NCI-H345 treated with DMSO at 0.1 percent for 48 hours (cell line): ENCODE measurements around the gene ANTXR1.

Experiments
- DNase-seq: peaks from one replicate; lab custom pipeline; 2025; ENCODE audit not compliant: unreplicated experiment; lab: John Stamatoyannopoulos, UW

Gene ANTXR1

DNA sequence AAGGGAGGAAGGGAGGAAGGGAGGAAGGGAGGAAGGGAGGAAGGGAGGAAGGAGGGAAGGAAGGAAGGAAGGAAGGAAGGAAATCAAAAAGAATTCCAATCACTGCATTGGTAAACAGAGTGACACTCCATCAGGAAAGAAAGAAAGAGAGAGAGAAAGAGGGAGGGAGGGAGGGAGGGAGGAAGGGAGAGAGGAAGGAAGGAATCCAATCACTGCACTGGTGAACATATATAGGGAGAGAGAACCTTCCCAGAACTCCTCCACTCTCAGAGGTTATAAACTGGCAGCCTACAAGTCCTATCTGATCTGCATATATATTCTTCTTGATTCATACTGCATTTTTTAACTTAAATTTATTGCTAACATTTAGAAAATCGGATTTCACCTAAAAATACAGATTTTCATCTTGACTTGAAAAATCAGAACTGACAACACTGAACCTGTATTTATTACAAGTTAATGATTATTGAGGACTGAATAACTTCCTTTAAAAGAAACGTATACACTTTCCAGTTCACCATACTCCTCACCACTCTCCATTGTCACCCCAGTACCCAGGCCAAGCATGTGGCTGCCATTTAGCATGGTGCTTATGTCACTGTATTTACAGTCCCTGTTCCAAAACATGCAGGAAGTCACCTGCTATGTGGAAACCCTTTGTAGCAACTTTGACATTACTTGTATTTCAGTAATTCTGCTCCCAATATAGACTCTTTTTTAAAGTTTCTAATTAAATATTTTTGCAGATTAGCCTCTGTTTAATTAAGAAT lies 83.5 kb downstream of the ANTXR1 start:
- no peak for DNase-seq

DNA sequence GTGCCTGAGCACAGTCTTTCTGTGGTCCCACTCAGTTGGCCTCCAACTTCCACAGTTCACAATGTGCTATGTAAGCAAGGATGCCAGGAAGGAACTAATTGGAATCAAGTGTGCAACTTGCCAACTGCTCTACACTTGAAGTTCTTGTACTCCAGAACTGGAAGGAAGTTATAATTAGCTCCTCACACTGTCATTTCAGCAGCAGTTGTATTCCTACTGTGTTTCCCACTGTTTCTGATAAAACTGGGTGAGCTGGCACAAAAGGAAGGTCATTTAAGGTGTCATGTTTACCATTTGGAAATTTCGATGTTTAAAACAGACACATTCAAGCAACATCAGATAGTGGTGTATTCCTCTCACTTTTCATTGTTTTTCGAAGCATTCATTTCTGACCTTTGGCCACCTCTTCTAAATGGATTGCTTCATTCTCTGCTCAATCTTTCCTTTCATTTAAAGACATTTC lies 84.2 kb downstream of the ANTXR1 start:
- no peak for DNase-seq

DNA sequence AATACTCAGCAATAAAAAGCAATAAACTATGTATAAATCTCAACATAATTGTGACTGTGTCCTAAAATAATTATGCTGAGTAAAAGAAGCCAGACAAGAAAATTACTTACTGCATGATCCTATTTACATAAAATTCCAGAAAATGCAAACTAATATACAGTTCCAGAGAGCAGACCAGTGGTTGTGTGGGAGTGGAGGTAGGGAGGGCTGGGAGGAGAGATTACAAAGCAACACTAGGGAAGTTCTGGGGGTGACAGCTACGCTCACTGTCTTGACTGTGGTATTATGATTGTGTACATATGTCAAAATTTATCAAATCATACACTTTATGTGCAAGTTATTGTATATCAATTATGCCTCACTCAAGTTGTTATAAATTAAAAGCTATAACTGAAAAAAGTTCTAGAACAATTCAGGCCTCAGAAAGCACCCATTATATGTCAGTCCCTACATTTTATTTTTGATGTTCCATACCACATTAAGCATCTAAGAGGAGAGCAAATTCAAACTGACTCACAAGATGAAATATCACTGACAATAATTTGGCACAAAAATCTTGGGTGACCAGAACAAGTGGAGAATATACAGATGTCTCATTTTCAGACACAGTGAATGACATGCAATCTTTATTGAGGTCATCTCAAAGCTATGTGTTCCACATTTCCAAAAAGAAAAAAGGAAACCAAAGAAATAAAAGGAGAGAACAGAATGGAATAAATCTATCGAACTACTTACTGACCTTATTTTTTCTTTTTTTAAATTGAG lies 85.1 kb downstream of the ANTXR1 start:
- no peak for DNase-seq

DNA sequence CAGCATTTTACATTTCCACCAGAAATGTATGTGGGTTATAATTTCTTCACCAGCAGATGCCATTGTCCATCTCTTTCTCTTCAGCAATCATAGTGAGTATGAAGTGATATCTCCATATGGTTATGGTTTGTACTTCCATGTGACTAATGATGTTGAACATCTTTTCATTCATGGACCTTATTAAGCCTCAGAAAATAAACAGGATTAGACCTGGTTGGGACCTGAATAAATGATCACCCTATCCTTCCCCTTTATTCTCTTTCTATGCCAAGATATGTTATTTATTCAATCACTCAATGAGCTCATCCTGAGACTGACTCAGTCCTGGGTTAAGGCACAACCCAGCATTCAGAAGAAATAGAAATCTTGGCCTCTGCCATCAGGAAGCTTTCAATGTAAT lies 86.6 kb downstream of the ANTXR1 start:
- DNase-seq: no peak

DNA sequence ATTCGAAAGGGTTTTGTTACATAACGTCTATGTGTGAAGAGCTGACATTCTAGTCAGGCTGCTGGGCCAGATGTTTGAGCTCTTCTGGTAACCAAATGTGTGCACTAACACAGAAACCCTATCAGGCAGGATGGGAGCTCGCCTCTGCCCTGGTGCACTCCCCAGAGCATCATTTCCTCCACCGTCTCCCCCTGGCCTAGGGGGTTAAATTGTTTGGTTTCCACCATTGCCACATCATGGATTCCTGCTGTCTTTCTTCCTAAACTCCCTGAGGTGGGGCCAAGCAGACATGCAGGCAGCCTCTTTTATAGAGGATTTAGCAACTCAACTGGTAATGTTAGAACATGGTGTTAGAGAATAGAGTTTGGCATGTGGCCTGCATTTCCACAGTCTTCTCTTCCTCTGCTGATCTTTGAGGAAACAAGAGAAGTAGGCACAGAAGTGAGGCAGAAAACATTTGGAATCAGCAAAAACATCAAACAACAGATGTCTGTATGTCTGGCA lies 87.3 kb downstream of the ANTXR1 start:
- DNase-seq: no peak

DNA sequence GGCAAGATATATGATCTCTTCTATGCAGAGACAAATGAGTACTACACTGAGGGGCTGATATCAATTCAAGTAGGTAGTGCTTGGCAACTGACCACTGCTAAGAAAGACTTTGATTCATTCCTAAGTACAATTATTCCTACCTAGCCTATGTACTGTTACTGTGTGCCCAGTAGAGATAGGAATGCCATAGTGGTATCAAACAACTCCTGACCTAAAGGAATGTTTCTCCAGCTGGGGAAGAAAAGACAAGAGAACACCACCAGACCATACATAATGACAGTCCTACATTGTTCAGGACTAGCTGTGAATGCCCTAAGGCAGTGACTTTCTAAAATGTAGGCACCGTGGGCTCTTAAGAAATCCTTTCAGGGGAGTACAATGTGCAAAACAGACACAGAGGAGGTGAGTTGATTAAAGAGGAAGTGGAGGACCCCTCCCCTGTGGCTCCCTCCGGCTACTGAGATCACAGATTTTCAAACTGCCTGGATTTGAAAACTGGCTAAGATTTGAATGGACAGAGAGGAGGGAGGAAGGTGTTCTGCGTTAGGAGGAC lies 89.1 kb downstream of the ANTXR1 start:
- no peak for DNase-seq

DNA sequence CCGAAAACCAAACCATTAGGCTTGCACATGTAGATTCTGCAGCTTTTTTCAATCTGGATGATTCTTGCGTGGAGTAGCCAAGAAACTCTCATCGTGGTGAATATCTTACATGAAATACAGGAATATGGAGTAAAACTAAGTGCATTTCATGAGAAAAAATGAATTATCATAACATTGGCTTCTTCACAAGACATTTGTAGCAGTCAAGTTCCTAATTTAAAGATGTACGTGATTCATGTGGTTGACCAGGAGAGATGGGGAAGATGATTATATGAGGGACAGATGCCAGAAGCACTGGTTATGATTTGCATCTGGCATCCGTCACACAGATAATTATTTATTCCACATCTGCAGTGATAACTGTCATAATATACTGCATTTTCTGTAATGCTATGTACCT lies 90.4 kb downstream of the ANTXR1 start:
- no peak for DNase-seq

DNA sequence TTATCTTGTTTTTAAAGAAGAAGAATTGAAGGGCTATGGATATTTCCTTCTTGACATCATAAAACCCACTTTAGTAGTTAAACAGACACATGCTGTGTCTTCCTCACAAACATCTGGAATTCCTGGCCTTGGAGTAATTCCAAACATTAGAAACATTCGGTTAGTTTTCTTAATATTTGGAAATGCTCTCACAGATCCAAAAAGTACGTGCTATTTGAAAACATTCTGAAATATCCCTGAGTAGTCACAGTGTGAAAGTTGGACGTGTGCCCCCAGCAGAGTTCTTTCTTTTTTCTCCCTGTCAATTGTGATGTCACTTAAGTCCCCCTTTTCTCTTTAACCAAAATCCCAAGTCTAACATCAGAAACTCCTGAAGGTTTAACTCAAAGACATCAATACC lies 91.3 kb downstream of the ANTXR1 start:
- no peak for DNase-seq

DNA sequence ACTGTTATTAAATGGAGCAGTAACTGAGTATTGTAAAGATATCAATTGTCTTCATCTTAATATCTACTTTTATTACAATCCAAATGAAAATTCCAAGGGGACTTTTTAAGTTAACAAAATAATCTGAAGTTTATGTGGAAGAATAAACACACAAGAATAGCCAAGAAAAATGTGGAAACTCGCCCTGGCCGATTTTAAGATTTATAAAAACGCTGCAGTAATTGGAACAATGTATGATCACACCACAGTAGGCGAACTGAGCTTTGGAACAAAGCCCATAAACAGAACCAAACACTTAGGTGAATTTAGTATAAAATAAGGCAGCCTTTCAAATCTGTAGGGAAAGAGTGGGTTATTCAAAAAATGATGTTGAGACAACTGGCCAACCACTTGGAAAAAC lies 96.3 kb downstream of the ANTXR1 start:
- DNase-seq: no peak

DNA sequence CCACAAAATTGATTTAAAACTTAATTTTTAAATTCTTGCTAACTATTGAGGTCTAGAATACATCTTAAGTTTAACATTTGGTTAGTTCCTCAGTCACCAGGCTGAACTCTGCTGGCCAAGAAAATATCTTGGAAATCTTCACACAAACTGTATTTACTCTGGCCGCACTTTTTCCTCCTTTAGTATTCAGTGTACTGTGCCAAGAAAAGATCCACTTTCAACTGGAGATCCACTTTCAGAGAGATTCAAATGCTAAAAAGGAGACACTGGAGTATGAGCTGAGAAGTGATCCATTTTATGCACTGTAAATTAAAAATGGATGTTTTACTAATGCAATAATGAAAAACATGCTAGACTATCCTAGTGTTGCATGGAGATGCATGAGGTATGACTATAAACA lies 98.1 kb downstream of the ANTXR1 start:
- DNase-seq: no peak

DNA sequence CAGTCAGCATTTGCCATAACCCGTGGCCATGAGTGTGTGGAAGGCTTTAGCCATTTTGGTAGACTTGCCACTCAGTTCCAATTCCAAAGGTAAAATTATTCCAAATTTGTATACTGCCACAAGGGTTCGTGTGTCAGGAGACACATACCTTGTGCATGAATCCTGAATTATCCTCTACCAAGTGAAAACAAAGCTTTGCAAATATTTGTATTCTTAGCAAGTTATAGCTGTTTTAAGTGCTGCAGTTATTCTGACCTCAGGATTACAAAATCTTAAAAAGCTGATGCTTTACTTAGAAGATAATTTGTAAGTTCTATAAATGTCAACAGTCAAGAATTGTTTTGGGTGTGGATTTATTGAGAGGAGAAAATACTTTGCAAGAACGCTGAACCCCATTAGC lies 100.6 kb downstream of the ANTXR1 start:
- no peak for DNase-seq

DNA sequence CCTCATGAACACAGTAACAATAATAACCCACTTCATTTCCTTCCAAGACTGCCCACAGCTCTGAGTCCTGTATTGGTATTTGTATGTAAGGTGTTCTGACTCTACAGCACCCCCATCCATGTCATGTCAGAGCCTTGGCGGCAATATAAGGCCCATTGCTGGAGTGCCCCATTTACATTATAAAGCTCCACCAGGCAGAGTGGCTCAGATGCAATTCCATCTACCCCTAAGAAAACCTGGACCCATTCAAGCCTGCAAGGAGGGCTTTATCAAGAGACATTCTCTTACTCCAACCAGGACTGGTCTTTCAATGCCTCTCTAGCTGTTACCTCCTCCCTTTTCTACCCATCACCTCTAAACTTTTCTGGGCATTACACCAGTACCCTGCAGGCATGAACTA lies 101.6 kb downstream of the ANTXR1 start:
- DNase-seq: no peak

DNA sequence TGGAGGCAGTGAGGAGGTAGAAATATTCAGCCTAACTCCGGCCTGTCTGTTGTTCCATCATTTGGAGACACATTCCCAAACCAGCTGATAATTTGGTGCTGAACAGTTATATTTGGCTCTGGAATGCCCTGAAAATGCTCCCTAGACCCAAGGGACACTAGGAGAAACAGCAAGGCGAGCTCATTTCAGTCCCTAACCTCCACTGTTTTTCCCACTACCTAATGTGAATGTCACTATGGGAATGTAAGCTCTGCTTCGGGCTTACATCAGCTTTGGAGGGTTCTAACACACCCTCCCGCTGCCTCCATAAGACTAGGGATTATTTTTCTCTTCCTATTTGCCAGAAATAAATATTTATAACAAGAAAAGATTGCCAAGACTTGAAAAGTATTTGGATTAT lies 103.5 kb downstream of the ANTXR1 start:
- no peak for DNase-seq

DNA sequence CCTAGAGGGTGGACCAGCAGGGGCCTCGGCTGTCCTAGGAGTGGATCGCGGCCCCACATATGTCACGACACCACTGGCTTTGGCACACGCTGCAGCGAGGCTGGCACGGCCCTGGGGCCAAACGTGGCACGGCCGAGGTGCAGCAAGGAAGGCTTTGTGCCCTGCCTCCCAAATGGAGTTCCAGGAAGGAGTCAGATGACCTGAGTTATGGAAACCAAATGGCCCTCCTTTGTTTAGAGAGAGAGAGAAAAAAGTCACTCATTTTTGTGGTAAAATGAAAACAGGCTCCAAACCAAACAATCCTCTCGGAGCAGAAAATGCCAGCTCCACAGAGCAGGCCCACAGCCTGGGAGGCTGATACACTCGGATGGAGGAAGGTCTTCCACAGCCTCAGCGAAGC lies 105.6 kb downstream of the ANTXR1 start:
- DNase-seq: no peak

DNA sequence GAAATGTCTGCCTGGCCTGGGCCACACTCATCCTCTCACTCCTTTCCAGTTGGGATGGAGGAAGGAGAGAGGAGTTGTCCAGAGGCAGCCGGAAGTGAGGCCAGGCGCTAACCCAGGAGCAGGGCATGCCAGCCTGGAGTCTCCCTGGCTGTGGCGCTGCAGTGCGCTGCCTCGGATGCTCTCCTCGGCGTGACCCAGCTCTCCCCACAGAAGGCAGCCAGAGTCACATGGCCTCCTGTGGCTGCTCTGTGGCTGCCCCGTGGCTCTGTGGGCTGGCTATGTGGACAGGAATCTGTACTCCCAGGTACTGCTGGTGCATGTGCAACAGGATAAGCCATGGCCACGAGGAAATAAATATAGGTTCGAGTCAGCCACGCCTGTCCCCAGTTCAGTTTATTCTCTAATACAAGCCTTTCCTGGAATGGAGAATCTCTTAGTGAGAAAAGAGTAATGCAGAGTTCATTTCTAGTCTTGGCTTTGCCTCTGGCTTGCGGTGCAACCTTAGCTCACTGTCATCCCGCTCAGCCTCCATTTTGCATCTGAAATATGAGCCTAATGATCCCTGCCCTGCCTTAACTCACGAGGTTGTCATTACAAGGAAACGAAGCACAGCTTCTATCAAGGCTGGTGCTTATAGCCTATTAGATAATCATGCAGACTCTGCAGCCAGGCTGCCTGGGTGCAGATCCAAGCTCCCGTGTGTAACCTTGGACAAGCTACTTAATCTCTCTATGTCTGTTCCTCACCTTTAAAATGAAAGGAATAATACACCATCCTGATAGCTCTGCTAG lies 106.3 kb downstream of the ANTXR1 start:
- DNase-seq: no peak

DNA sequence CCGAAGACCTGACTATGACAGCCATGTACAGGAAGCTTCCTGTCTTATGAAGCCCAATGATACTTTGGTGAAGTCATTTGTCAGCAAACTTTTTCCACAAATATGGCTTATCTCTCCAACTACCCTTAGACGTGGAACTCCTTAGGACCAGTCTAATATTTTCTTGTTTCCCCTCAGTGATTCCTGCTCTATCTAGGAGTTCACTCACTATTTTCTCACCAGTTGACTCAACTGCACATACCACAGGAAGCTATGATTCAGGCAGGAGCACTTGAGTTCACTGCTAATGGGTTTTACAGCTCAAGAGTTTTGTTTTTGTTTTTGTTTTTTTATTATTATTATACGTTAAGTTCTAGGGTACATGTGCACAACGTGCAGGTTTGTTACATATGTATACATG lies 109.3 kb downstream of the ANTXR1 start:
- no peak for DNase-seq

DNA sequence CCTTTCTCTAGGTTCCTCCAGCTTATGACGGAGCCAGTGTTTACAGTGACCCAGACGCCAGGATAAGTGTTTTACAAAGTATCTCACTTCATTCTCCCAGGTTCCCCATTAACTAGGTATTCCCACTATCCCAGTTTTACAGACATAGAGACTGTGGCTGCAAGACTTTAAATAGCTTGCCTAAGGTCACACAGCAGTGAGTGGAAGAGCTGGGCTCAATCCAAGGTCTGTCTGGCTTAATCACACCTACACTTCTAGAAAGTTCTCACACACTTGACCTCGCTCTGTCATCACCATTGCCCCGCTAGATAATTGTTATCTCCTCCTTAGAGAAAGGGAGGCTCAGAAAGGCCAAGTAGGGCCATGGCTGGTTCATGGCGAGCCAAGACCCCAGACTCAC lies 110.2 kb downstream of the ANTXR1 start:
- no peak for DNase-seq

DNA sequence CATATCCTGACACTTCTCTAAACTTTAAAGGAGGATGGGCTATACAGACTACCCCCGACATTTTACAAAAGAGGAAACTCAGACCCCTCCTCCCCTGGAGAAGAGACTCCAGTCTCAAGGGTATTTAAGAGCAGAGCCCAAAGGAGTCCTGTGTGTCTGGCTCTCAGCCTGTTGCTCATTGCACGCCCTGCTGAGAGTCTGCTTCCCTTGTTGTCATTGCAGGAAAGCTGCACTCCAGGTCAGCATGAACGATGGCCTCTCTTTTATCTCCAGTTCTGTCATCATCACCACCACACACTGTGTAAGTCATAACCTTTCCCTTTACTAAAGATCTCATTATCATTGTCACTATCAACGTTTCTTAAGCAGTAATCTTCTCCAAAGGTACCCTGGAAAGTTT lies 111.4 kb downstream of the ANTXR1 start:
- no peak for DNase-seq

DNA sequence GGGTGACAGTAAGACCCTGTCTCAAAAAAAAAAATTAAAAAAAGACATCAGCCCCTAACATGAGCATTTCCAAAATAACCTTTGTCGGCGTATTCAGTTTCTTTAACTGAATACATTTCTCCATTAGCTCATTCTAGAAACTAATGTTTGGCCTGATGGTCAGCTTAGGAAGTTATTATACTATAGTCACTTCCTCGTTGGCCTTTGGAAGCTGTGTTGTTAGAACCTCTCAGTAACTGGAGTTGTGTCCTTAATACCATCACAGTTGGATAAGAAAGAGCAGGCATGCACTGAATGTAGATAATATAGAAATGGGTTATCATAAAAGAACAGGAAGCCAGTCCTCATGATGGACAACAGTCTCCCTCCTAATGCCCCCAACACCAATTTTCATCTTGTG lies 112.8 kb downstream of the ANTXR1 start:
- no peak for DNase-seq

DNA sequence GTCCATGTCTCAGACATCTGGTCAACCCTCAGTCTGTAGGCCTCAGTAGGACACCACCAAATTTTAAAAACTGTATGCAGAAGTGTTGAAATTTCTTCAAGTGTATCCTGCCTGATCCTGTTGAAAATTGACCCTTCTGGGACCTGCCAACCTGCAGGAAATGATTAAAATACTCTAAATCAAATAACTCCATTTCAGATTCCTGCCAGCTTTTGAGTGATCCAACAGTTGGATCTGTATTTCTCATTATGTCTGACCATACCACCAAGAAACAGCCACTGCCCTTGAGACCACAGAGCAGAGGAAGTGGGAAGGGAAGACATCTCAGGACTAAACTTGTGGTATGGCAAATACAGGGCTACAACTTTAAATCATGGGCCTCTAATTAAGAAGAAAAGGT lies 113.4 kb downstream of the ANTXR1 start:
- DNase-seq: no peak

DNA sequence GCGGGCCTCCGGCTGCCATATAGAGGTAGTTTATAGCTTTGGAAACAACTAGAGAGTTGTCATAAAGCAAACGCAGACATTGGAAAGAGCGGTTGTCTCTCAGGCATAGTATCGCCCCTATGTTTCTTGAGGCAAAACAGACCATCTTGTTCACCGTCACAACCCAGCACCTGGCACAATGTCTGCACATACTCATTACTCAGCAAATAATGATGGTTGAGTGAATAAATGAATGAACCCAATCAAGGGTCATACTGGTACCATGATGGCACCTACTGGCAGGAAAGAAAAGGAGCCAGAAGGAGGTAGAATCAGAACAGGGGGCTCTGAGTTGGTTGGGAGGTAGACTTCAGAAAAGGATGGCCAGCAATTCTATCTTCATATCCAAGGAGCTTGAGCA lies 118.5 kb downstream of the ANTXR1 start:
- DNase-seq: no peak
